ENCODE data around the gene C9orf50. TPM values are rescaled to one million over a fixed set of nuclear protein-coding genes. Genes with fewer than 3 reads are reported as not detected.

The C9orf50 gene
- total RNA-seq, 1 experiment from 2014 or later, result not detected

- no peak for TF ChIP-seq CTCF (conservative IDR thresholded peaks at IDR 0.05)
- no peak overlapping the region for H4K8ac ChIP-seq (replicated peaks; ENCODE audit: insufficient read length, low read depth, low read length)
- H3K27me3 Mint-ChIP-seq (ENCODE audit: low read depth), result no peaks in the 10 kb centered on the region
- no peak overlapping the region for H4K91ac ChIP-seq (ENCODE audit: insufficient read length, low read depth, low read length)
- H3K23me2 ChIP-seq (ENCODE audit: insufficient read length, low read depth, low read length, poor library complexity, severe bottlenecking), result no peaks in the 10 kb centered on the region
- H2BK12ac ChIP-seq (ENCODE audit: insufficient read length, low read depth, low read length), result no peak overlapping the region
- H2BK20ac ChIP-seq (ENCODE audit: low read depth, low read length, poor library complexity, severe bottlenecking), result no peak overlapping the region
- H3K56ac ChIP-seq (ENCODE audit: insufficient read length, low read depth, low read length), result no peak overlapping the region
- H3K4me1 Mint-ChIP-seq, result peaks cover 17% of the 10 kb centered on the region in 2 experiments
- H3K36me3 Mint-ChIP-seq (ENCODE audit: insufficient read depth in 1 of 3, low read depth in 3 of 3), result peaks cover 21 to 66% (median 66%) of the 10 kb centered on the region in 3 experiments; a peak in 6 of 7 replicates
- H3K4ac ChIP-seq (ENCODE audit: low read depth, low read length), result no peak overlapping the region
- no peaks in the 10 kb centered on the region for H3K9me3 Mint-ChIP-seq
- no peak overlapping the region for H3K14ac ChIP-seq (ENCODE audit: insufficient read depth, low read length)
- H3K9me3 ChIP-seq (ENCODE audit: control insufficient read depth, low read depth, low read length), result no peaks in the 10 kb centered on the region
- peaks cover 44% of the 10 kb centered on the region; the same call in 1 of the 2 replicates for H3K79me2 ChIP-seq (ENCODE audit: insufficient read depth, low read length)
- no peak overlapping the region for H3K4me2 ChIP-seq (ENCODE audit: insufficient read depth, insufficient read length, low read length)
- no peak for DNase-seq
- H4K20me1 ChIP-seq (ENCODE audit: control insufficient read depth, insufficient read depth, insufficient read length), result no peaks in the 10 kb centered on the region
- H3T11ph ChIP-seq (ENCODE audit: low read length), result no peak overlapping the region
- H3K23ac ChIP-seq (ENCODE audit: insufficient read length, low read depth, low read length), result no peak overlapping the region
- H2BK120ac ChIP-seq (ENCODE audit: low read depth, low read length, poor library complexity, severe bottlenecking), result no peak overlapping the region
- no peak overlapping the region for H3K9ac ChIP-seq (ENCODE audit: extremely low read depth, insufficient read length, low read length)
- no peaks in the 10 kb centered on the region for H3K4me1 ChIP-seq (ENCODE audit: insufficient read depth, low read length)
- H2AFZ ChIP-seq (ENCODE audit: low read length), result no peak overlapping the region
- H3K27me3 ChIP-seq (ENCODE audit: insufficient read depth, low read length), result no peaks in the 10 kb centered on the region
- WGBS (ENCODE audit: extremely low coverage, insufficient read length, low lambda C conversion rate), result no CpG with 5 or more reads among the region's 4 CpGs
- no peak overlapping the region for H2AK5ac ChIP-seq (ENCODE audit: insufficient read length, low read length)
- no peak overlapping the region for H3K27ac ChIP-seq (ENCODE audit: insufficient read length, low read depth, low read length)
- no peak overlapping the region for H2BK5ac ChIP-seq (ENCODE audit: insufficient read length, low read length)
- H4K5ac ChIP-seq (ENCODE audit: insufficient read length, low read depth, low read length), result no peak overlapping the region
- no peak overlapping the region for H3K18ac ChIP-seq (ENCODE audit: insufficient read length, low read depth, low read length)
- no peak overlapping the region for H3K27ac Mint-ChIP-seq
- peaks cover 5% of the 10 kb centered on the region for H3K79me1 ChIP-seq (ENCODE audit: insufficient read depth, low read depth, low read length, poor library complexity, severe bottlenecking)
- no peak overlapping the region for H2BK15ac ChIP-seq (ENCODE audit: low read depth, low read length)
- no peak overlapping the region for H3K4me3 Mint-ChIP-seq
These were observed 12.3 kb upstream of the C9orf50 start for GRCh38 chr9:129633207-129633606.

All from H9 (cell line).